Measurements from ENCODE around the gene ALG9.

The ALG9 gene

DNA sequence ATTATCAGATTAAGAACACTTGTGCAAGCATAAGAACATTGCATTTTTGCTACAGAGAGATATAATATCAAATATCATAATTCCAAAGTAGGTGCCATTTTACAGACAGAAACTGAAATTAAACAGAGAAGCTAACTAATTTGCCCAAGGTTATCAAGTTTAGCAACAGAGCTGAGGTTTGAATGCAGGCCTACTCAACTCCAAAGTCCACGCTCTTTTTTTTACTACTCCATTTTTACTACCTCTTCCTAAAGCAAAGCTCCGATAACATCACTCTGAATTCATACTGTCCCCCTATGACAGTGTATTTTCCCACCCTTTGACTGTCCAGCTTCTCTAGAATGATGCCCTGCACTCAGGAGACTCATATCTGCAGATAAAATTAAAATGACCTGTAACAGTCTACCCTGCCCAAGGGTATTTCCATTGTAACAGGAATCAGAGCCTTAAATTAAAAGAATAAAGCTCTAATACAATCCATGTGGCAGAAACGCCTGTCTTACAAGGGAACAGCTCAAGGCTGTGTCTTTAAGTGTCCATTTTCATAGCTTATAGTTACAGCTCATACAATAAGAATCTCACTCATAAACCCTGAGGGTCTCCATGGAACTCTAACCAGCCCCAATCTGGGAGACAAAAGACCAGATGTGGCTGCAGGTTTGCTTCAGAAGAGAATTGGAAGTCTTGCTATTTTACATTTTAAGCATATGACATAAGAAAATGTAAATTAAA, 36.8 kb downstream of the ALG9 start:
- no peak for DNase-seq

DNA sequence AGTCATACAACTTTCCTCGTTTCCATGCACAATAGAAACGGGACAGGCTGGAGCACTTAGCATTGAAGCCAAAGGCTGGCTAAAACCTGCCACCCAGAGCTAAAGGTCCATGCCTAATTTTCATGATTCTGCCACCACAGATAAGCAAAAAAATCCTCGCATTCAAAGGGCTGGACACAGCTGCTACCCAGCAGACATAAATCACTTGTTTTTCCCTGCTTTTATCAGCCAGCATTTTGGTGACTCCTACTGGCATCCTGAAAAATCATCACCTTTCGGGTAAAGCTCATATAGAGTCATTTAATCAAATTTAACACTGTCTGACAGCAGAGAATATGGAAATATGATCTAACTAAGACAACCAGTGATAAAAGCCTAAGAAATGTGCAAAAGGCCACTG, 37.9 kb downstream of the ALG9 start:
- no peak for DNase-seq

GRCh38 chr11:111829185-111829968, 42.0 kb downstream of the ALG9 start:
- DNase-seq: no peak

DNA sequence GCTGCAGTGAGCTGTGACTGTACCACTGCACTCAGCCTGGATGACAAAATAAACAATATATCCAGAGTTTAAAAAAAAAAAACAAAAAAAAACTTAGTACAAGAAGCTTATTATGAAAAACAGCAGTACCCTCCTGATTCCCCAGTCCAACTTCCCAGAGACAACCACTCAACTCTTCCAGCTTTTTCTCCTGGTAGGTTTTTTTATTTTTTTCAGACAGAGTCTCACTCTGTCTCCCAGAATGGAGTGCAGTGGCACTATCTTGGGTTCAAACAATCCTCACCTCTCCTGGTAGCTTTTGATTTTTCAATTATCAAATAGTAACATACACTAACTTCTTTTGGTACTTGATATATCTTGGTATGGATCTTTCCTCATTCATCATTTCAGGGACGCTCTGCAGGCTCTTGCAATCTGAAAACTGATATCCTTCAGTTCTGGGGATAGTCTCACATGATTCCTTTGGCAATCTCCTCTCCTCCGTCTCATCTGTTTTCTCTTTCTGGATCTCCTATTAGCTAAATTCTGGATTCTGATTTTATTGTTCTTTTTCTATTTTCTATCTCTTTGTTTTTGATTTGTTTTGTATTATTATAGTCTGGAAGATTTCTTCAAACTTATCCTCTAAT, 44.9 kb downstream of the ALG9 start:
- no peak for DNase-seq

DNA sequence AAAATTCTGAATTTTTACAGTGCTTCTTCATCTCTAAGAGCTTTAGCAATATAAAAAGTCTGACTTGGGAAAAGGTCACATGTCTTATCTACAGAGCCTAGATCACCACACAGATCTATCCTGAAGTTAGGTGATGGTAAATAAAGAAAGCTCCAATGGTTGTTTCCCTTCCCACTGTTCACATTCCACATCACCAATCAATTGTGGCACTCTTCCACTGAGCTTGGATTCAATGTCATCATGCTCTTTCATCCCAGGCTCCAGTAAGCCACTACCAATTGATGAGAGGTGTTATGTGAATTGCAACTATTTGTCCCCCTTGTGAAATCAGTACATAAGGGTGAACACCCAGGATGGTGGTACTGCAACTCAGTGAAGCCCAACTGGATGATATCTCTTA, 47.8 kb downstream of the ALG9 start:
- DNase-seq: no peak

GRCh38 chr11:111823131-111823530, 48.2 kb downstream of the ALG9 start:
- no peak for DNase-seq

DNA sequence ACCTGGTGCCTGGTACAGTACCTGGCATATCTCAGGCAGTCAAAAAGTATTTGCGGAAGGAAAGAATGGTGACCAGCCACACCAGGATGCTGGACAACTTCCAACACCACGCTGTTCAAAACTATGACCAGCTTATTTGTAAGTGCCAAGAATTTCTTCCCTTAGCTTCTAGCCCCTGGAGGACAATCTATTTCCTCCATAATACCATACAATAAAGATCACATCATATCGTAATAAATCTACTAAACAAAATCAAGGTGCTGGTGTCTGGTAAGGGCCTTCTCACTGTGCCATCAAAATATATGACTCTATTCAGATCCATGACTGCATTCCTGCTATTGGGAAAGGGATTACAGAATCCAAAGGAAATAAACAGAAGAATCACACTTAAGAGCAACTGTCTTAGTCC, 51.5 kb downstream of the ALG9 start:
- peak; percentile 44 for DNase-seq

- DNase-seq: no peak
These were observed 52.1 kb downstream of the ALG9 start for GRCh38 chr11:111819161-111819828.

DNA sequence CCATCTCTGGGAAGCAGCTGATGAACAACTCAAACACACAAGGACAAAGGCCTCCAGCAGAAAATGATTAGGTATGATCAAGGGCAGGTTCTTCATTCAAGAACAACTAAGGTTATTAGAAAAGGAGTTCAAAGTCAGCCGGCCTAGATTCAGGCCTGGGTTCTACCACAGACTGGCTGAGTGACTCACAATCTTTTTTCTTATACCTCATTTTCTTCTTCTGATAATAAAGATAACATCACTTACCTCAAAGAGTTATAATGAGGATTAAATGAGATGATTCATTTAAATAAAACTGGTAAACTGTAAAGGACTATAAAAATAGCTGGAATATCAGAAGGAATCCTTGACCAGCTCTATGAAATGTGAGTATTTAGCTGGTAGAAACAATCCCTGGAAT, 55.9 kb downstream of the ALG9 start:
- DNase-seq: no peak

DNA sequence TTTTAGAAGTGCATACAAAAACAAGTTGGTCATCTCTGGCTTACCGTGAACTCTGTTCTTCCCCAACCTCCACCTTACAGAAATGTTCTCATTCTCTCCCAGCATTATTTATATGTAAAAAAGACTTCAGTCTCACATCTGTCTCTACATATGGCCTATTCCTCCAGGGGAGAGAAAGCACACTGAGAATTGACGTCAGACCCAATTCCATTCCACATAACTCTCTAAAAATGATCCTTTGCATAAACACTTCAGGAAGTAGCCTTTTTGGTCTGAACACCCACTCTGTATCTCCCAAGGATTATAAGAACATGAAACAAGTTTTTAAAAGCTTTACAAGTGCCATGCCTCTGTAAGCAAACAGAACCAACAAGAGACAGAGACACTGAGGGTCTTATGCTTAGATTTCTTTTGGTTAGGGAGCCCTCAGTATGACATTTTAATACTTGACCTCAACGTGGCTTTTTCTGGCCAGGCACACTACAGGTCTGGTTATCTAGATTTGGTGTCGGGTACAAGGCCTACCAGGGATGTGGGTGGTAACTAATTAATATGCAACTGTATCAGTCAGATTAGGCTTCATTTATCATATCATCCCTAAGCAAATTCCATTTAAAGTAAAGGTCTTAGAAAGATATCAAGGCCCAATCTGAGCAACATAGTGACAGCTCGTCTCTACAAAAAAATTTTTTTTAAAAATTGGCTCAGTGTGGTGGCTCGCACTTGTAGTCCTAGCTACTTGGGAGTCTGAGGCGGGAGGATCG, 56.6 kb downstream of the ALG9 start:
- no peak for DNase-seq

DNA sequence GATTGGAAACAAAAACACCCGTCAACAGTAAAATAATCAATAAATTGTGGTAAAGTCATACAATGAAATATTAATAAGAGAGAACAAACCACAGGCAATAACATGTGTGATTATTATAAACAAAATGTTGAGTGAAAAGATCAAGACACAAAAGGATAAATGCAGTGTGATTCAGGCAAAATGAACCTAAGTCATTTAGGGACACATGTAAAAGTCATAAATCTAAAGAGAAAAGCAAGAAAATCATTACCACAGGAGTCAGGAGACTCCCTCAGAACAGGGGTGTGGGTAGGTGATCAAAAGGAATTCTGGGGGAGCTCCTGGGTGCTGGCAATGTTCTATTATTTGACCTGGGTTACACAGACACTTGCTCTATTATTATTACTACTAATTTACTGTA, 57.3 kb downstream of the ALG9 start:
- no peak for DNase-seq

GRCh38 chr11:111812211-111812610, 59.2 kb downstream of the ALG9 start:
- no peak for DNase-seq

DNA sequence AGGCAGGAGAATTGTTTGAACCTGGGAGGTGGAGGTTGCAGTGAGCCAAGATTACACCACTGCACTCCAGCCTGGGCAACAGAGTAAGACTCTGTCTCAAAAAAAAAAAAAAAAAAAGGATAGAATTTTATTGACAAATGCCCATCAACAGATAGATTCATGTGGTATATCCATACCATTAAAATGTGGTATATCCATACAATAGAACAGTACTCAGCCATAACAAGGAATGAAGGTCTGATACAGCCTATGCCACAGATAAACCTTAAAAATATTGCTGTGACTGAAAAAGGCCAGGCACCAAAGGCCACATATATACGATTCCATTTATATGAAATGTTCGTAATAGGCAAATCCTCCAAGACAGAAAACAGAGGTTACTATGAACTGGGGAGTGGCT, 59.9 kb downstream of the ALG9 start:
- no peak for DNase-seq

DNA sequence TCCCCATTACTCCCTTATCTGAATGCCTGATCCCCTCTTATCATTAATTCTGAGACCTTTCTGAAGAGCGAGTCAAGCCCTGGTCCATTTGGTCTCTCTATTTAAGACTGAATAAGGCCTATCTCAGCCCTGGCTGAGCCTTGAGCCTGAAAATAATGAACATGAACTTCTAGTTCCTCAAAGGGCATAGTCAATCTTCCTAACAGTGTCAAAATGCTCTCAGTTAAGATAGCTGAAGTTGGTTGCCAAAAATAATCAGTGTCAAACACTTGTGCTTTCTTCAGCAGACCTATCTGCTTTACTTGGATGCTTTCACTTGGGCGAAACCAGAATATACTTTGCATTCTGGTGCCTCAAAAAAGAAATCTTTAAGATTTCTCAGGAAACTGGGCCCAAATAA, 62.5 kb downstream of the ALG9 start:
- DNase-seq: no peak

DNA sequence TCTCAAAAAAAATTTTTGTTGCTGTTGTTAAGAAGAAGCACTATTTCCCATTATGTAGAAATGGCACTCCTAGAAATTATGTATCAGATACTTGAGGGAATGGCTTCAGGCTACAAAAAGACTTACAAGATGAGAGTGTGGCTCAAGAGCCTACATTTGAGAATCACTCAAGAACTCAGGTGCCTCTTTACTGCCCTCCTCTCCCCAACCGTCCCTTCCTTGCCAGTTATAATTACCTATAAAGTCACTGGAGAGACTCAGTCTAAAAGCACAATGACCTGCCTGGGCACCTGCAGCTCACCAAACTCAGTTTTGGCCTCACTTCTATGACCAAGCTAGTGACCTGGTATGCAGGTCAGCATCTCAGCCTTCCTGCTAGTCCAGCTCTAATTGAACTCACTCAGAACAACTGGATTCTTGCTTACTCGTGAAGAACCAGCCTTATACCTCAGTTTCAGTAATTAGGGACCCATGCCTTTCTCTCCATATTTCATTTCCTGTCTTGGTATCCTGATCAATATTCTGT, 63.3 kb downstream of the ALG9 start:
- DNase-seq: no peak

DNA sequence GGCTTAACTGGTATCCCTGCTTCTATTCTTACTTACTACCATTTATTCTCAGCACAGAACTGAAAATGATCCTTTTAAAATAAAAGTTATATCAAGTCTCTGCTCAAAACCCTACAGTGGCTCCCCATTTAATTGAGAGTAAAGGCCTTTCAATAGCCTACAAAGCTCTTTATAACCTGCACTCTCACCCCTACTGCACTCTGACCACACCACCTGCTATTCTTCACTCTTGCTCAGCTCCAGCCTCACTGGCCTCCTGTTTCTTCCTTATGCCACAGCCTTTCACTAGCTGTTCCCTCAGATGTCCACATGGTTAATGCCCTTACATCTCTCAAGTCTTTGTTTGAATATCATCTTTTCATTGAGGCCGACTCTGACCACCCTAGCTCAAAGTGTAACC, 64.3 kb downstream of the ALG9 start:
- DNase-seq: no peak

DNA sequence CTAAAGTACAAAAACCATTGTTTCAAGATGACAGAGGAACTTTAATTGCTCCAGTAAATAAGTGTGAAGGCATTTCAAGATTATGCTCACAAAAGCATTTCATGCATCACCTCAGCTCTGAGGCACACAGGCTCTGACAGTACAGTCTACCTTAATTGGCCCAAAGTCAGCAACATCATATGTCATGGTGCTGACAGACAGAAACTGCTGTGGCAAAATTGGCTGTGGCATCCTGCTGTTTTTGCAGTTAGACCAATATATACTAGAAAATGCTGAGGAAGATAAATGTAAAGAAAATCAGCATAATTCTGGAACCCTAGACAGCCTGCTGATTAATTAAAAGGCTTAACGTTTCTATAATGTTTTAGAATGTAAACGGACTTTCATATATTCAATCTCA, 70.2 kb downstream of the ALG9 start:
- no peak for DNase-seq

- no peak for DNase-seq
These were observed 73.1 kb downstream of the ALG9 start for GRCh38 chr11:111798279-111798678.

DNA sequence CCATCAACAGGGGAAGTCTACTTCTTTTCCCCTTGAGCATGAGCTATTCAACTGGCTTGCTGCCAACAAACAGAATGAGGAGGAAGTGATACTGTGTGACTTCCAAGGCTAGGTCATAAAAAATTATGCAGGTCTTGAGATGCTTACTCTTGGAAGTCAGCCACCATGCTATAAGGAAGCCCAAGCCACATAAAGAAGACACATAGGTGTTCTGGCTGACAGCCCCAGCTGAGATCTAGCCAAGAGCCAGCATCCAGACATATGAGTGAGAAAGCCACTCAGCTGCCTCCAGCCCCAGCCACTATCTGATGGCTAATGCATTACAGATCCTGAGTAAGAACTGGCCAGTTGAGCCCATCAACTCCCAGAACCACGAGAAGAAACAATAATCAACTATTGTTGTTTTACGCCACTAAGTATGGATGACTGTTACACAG, 74.2 kb downstream of the ALG9 start:
- no peak for DNase-seq

DNA sequence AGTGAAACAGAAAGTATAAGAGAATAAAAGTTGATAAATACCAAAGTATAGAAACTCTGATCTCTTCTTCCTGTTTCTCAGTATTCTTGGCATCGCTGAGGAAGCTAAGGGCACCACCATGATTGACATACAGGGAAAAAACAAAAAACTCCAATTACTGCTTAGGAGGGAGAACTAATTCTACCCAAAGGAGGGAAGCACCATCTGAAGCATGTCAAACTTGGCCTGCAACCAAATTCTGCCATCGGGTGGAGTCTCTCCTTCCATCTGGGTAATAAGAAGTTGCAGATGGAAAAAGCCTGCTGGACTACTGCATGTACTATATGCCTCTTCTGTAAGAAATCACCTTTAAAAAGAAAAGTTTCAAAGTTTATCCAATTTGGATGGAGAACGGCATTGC, 74.7 kb downstream of the ALG9 start:
- no peak for DNase-seq

DNA sequence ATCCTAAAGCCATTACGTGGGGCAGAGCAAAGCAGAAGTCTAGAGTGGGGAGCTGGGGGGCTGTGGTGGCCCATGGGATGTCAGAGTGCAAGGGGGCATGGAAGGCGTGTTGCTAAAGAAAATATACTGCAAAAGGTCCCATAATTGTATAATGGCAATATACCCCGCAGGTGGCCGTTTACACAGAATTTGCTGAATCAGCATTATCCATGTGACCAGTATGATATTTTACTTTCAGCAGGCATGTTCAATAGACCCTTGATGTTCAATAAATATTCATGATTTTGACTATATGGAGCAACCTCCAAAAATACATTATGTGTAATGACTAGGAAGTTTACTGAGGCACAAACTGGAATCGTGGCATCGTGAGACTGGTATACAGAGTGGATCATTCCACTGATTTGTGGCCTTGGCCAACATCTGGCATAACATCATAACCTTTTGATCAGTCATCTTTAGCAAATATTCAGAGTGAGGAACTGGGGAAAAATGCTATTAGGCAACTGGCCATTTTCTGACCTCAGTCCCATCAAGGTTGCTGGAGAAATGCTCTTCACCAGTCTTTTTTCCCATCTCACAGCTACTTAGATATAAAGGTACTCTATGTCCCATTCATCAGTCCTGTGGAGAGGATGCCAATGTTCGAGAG, 75.9 kb downstream of the ALG9 start:
- no peak for DNase-seq

DNA sequence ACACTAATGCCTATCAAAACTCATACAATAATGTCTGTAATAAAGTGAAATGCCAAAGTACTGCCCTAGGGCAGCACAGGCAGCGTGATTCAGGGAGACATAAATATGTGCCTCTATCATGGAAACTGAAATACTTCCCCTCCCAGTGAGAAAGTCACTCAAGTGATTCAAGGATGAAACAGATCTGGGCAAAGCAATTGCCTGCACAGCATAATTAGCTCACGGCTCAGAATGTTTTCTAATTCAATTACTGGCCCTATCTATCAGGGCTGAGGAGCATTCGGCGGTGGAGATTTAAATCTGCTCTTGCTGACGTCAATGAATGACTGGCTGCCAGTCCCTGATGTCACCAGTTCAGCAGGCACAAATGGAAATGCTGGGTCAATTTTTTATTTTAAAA, 77.5 kb downstream of the ALG9 start:
- DNase-seq: no peak

Data from right forelimb (tissue), 1 donor.